Muscle layer of duodenum (tissue), 2 donors: Measurements from ENCODE around the gene DBNL.
"Not testable (repeated sequence)": the region's sequence is repeated elsewhere in the genome, so short reads cannot be mapped to it uniquely, and the experiment has no call there.

Experiments
- H3K27ac ChIP-seq: one replicate; pipeline ENCODE4 v1.7.0; 2013; ENCODE audit warnings: mild to moderate bottlenecking, low read length
- H3K27me3 ChIP-seq: one replicate; pipeline ENCODE4 v1.7.0; 2013; ENCODE audit warnings: low read depth, mild to moderate bottlenecking, control low read depth, low read length
- H3K36me3 ChIP-seq, 2 donors: one replicate each; pipeline ENCODE4 v1.7.0; 2013; ENCODE audit warnings: low read length in 2 of 2, control low read depth in 1 of 2, mild to moderate bottlenecking in 1 of 2; ENCODE audit not compliant: insufficient read depth in 2 of 2, control insufficient read depth in 1 of 2
- H3K4me1 ChIP-seq, 2 donors: one replicate each; pipeline ENCODE4 v1.7.0; 2013; ENCODE audit warnings: low read length in 2 of 2, mild to moderate bottlenecking in 2 of 2, control low read depth in 1 of 2, moderate library complexity in 1 of 2; ENCODE audit not compliant: insufficient read depth in 2 of 2, control insufficient read depth in 1 of 2
- H3K4me3 ChIP-seq, 2 donors: one replicate each; pipeline ENCODE4 v1.7.0; 2013; ENCODE audit warnings: low read length in 2 of 2, low read depth in 1 of 2, mild to moderate bottlenecking in 1 of 2
- H3K9me3 ChIP-seq, 2 donors: one replicate each; pipeline ENCODE4 v1.7.0; 2013; ENCODE audit warnings: low read length in 2 of 2, control low read depth in 1 of 2, mild to moderate bottlenecking in 1 of 2; ENCODE audit not compliant: control insufficient read depth in 1 of 2
- donor health status: healthy.

The DBNL gene

DNA sequence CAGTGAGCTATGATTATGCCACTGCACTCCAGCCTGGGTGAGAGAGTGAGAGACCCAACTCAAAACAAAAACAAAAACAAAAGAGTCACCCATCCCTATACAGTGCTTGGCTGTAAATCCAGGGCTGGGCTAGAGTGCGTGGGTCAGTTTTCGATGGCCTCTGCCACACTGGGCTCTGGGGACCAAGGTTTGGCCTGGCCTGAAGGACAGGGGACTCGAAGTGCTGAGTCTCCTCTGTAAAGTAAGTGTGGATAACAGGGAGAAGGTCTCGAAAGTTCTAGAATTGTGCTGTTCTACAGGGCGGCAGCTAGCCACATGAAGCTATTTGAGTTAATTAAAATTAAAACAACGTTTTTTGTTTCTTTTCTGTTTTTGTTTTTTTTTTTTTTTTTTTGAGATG, 12.5 kb upstream of the DBNL start:
- H3K36me3 ChIP-seq, H3K27me3 ChIP-seq, H3K4me3 ChIP-seq, H3K27ac ChIP-seq, H3K9me3 ChIP-seq, H3K4me1 ChIP-seq: not testable (repeated sequence)

DNA sequence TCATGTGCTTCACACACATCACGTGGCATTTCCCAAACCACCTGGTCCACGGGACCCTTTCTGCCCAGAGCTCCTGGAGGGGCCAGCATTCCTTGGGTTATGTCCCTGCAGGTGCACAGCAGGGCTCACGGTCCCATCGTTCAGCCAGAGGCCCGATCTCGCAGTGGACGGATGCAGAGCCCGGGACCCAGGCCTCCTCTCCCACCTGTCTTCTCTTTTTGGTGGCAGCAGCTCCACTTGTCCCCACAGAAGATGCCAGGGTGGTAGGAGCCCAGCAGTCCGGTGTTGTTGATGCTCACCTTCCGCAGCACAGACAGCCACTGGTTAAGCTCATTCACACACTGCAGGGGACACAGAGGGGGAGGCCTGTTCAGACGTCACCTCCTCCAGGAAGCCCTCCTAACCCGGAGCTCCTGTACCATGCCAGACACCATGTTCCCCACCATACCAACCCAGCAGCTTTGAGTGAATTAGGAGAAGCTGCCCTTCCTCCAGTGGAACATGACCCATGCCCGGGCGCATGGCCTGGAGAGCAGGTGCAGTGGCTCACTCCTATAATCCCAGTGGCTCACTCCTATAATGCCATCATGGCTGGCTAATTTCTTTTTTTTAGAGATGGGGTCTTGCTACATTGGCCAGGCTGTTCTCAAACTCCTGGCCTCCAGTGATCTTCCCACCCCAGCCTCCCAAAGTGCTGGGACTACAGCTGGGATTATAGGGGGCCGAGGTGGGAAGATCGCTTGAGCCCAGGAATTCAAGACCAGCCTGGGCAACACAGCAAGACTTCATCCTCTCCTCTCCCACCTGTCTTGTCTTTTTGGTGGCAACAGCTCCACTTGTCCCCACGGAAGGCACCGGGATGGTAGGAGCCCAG, 10.3 kb upstream of the DBNL start:
- not testable (repeated sequence) for H3K27me3 ChIP-seq, H3K27ac ChIP-seq, H3K36me3 ChIP-seq, H3K4me1 ChIP-seq, H3K9me3 ChIP-seq, H3K4me3 ChIP-seq

DNA sequence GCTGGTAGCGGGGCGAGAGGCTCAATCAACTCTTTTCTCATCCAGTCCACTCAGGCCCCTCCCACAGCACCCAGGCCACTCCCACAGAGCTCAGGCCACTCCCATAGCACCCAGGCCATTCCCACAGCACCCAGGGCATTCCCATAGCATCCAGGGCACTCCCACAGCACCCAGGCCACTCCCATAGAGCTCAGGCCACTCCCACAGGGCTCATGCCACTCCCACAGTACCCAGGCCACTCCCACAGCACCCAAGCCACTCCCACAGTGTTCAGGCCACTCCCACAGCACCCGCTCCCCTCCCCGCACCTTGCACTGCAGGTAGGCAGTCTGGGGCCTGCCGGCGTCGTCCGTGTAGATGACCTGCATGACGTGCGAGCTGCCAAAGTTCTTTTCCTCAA, 8.1 kb upstream of the DBNL start:
- not testable (repeated sequence) for H3K27ac ChIP-seq, H3K4me3 ChIP-seq, H3K27me3 ChIP-seq, H3K36me3 ChIP-seq, H3K9me3 ChIP-seq, H3K4me1 ChIP-seq

DNA sequence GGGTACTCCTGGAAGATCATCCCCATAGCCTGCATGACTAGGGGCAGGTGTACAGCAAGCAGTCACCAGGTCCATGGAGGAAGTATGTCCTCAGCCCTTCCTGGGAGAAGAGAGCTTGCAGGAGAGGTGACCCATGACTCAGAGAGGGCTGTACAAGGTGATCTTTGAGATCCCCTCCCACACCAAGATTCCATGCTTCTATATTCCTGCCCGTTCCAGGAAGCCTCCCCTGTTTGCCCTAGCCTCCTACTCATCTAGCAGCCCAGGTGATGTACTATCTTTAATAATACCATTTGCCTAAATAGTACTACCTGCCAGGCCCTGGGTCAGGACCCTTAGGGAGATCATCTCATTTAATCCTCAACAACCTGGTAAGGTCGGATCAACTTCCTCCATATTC, 6.6 kb upstream of the DBNL start:
- H3K4me3 ChIP-seq, H3K4me1 ChIP-seq, H3K27me3 ChIP-seq, H3K27ac ChIP-seq, H3K9me3 ChIP-seq, H3K36me3 ChIP-seq: not testable (repeated sequence)

DNA sequence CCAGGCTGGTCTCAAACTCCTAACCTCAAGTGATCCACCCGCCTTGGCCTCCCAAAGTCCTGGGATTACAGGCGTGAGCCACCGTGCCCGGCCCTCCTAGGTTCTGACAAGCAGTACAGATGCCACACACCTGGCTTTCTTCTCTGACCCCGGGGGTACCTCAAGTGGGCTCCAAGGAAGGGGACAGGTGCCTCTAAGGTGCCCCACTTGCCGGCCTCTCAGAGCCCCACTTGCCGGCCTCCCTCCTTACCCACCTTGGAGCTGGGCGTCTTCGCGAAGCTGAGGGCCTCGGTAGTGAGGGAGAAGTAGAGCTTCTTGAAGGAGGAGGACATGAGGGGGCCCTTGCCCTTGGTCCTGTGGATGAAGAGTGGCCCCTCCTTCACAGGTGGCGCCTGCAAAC, 5.9 kb upstream of the DBNL start:
- not testable (repeated sequence) for H3K36me3 ChIP-seq, H3K4me1 ChIP-seq, H3K4me3 ChIP-seq, H3K9me3 ChIP-seq, H3K27me3 ChIP-seq, H3K27ac ChIP-seq

DNA sequence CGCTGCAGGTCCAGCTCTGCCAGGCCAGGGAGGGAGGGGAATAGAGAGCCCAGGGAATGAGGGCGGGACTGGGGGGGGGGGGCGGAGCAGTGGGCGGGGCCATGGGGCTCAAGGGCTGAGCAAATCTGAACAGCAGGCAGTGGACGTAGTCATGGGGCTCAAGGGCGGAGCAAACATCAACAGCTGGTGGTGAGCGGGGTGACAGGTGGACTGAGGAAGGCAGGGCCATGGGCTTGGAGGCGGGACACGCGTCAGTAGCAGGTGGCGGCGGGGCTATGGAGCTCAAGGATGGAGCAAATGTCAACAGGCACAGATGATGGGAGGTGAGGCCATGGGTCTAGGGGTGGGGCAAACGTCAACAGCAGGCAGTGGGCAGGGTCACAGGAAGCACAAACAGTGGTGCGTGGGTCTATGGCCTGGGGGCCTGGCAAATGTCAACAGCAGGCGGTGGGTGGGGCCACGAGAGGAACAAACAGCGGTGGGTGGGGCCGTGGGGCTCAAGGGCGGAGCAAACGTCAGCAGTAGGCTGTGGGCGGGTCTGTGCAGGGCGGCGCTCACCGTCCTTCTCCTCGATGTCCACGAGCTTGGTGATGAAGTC, 5.4 kb upstream of the DBNL start:
- not testable (repeated sequence) for H3K9me3 ChIP-seq, H3K27me3 ChIP-seq, H3K27ac ChIP-seq, H3K4me1 ChIP-seq, H3K36me3 ChIP-seq
- H3K4me3 ChIP-seq, result peak overlapping the region in 1 of 2 donors; percentile 48

DNA sequence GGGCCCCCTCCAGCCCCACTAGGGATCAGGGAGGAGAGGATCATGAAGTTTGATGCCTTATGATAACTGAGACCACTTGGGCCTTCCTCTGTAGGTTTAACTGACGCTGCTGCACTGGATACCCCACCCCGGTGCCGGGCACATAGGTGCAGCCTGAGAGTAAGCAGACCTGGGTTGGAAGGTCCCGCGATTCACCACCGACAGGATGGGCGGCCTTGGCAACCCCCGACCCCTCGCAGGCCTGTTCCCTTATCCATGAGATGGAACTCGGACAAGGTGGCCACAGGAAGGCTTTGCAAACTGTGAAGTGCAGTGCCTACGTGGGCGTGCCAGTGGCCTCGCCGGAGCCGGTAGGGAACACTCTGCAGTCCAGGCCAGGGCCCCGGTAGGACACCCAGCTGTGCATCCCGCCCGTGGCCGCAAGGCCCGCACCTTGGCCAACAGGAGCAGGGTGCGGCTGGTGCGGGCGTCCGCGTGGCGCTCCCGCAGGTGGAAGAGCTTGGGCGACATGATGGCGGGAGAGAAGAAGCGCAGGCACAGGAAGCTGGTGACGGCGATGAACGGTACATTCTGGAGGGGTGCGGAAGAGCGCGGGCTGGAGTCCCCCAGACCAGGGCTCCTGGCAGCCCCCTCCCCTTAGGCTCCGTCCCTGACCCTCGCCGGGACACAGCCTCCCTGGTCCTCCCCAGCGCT, 4.6 kb upstream of the DBNL start:
- not testable (repeated sequence) for H3K27ac ChIP-seq
- H3K4me3 ChIP-seq, result peak overlapping the region in 1 of 2 donors; percentile 51

DNA sequence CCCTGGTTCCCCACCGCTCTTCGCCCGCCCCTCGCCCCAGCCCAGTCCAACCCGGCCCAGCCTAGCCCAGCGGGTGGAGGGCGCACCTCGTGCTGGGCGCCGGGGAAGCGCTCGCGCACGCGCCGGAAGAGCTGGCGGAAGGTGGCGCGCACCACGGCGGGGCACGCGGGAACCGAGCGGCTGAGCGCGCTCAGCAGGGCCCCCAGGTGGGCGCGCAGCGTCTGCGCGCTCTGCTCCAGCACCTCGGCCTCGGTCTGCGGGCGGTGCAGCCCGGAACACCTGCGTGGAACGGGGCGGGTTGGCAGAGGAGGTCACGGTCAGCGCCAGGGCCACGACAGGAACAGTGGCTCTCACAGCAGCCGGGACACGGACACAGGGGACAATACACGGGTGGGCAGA, 4.0 kb upstream of the DBNL start:
- H3K27ac ChIP-seq, H3K4me1 ChIP-seq, H3K9me3 ChIP-seq, H3K27me3 ChIP-seq, H3K36me3 ChIP-seq: not testable (repeated sequence)
- H3K4me3 ChIP-seq, result peak overlapping the region in 1 of 2 donors; percentile 51

More for the DNA sequence above, 4.6 kb upstream of the DBNL start:
- H3K27me3 ChIP-seq, H3K36me3 ChIP-seq, H3K4me1 ChIP-seq, H3K9me3 ChIP-seq: not testable (repeated sequence)

DNA sequence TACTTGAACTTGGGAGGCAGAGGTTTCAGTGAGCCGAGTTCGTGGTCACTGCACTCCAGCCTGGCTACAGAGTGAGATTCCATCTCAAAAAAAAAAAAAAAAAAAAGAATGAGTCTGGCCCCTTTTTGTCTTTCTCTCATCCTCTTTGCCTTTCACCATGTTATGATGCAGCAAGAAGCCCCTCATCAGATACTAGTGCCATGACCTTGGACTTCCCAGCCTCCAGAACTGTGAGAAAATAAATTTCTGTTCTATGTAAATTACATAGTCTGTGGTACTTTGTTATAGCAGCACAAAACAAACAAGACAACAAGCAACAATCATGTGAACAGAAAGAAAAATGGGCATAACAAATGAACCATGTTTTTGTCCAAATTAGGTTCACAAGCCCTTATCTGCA, 2.3 kb upstream of the DBNL start:
- Histone ChIP-seq H3K27me3 (no peaks in the 10 kb centered on the region), H3K4me3 (no peak overlapping the region), H3K36me3 (peaks cover 0 to 7% of the 10 kb centered on the region in 2 donors), H3K27ac (no peak overlapping the region), H3K9me3 (no peaks in the 10 kb centered on the region), H3K4me1 (peaks cover 12 to 24% of the 10 kb centered on the region in 2 donors)

DNA sequence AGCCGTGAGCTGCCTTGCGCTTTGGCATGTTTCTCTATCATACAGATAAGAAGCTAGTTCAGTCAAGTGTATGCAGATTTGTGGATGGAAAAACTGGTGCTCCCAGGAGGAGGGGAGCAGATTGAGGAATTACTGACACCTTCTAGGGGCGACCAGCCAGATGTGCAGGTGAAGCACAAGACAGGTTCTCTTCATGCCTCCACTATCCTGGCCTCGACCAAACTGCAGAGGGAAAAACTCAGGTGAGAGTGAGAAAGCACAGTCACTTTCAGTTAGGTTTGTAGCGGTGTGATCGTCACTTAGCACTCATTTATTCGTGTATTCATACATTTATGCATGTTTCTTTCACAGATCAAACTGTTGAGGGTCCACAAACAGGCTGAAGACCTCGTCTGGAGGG, 600 bp upstream of the DBNL start:
- H3K27me3 ChIP-seq, result no peaks in the 10 kb centered on the region
- H3K9me3 ChIP-seq, result no peaks in the 10 kb centered on the region
- peak overlapping the region; percentile 87 for H3K27ac ChIP-seq
- H3K4me1 ChIP-seq, result peaks cover 12 to 24% of the 10 kb centered on the region in 2 donors
- peak overlapping the region; percentile 90 to 95 for H3K4me3 ChIP-seq
- H3K36me3 ChIP-seq, result peaks cover 0 to 7% of the 10 kb centered on the region in 2 donors

DNA sequence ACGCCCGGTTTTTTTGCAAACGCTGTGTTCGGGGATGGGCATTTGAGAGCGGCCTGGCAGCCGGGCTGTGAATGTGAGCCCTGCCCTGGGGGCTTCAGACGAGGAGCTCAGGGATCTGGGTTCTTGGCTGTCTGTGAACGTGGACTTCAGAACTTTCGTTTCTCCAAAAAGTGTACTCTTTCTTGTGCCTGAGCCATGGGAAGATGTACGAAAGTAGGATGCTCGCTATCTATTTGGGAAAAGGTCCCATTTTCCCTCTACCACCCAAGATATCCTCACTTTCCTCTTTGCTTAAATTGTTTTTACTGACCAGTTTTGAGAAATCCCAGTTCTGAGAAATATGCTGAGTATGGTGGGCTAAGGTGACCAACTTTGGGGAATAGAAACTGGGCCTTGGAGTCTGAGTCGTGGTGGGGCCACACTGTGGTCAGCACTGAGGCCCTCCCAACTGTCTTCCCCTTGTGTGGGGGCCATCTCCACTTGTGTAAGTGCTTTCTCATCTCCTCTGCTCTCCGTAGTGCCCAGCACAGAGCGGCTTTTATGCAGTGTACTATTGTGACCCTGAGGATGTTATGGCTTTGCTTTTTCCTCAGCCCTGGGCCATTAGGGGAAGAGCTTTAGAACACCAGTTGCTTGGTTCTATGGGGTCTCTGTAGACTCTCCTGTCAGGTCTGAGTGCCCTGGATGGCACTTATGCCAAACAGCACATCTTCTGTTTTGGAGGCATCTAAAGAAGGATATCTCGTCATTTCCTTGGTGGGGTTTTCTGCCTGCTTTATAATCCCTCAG, 918 bp downstream of the DBNL start:
- Histone ChIP-seq H3K27ac (peak overlapping the region; percentile 87), H3K36me3 (peaks cover 11 to 15% of the 10 kb centered on the region in 2 donors), H3K27me3 (no peaks in the 10 kb centered on the region), H3K4me1 (peaks cover 12 to 24% of the 10 kb centered on the region in 2 donors), H3K4me3 (peak overlapping the region; percentile 90 to 95), H3K9me3 (no peaks in the 10 kb centered on the region)
